HG02610 (cell line): ENCODE measurements around the gene NFKB1.

ENCODE experiments used
- ATAC-seq: cut with Tn5 transposase; IDR thresholded peaks from one replicate; pipeline ENCODE4 v1.9.1; 2021; ENCODE audit warnings: mild to moderate bottlenecking, moderate library complexity; ENCODE audit not compliant: unreplicated experiment

Gene NFKB1

GRCh38 chr4:102493794-102494193 is 7.4 kb upstream of the NFKB1 start:
- ATAC-seq: no peak

GRCh38 chr4:102494603-102495002 is 6.6 kb upstream of the NFKB1 start:
- ATAC-seq: no peak

- ATAC-seq: no peak
Measured at GRCh38 chr4:102497986-102498385, 3.2 kb upstream of the NFKB1 start.

- peak; percentile 12 for ATAC-seq
Measured at GRCh38 chr4:102500352-102500695, 835 bp upstream of the NFKB1 start.

- ATAC-seq: peak; percentile 28
Measured at GRCh38 chr4:102501447-102501696, 213 bp downstream of the NFKB1 start.

- no peak for ATAC-seq
Measured at GRCh38 chr4:102502543-102502818, 1.3 kb downstream of the NFKB1 start.

- ATAC-seq: no peak
Measured at GRCh38 chr4:102503301-102503746, 2.2 kb downstream of the NFKB1 start.

GRCh38 chr4:102503831-102504786 is 3.0 kb downstream of the NFKB1 start:
- no peak for ATAC-seq

- no peak for ATAC-seq
Measured at GRCh38 chr4:102504941-102505340, 3.8 kb downstream of the NFKB1 start.

GRCh38 chr4:102505708-102506107 is 4.5 kb downstream of the NFKB1 start:
- ATAC-seq: no peak

GRCh38 chr4:102506523-102506922 is 5.4 kb downstream of the NFKB1 start:
- ATAC-seq: no peak

GRCh38 chr4:102511830-102512605 is 10.9 kb downstream of the NFKB1 start:
- no peak for ATAC-seq

- ATAC-seq: no peak
Measured at GRCh38 chr4:102514298-102514964, 13.3 kb downstream of the NFKB1 start.

- no peak for ATAC-seq
Measured at GRCh38 chr4:102517753-102518152, 16.6 kb downstream of the NFKB1 start.

GRCh38 chr4:102518703-102519131 is 17.6 kb downstream of the NFKB1 start:
- ATAC-seq: no peak

- ATAC-seq: no peak
Measured at GRCh38 chr4:102519925-102520324, 18.8 kb downstream of the NFKB1 start.

GRCh38 chr4:102521570-102521969 is 20.4 kb downstream of the NFKB1 start:
- no peak for ATAC-seq

- ATAC-seq: no peak
Measured at GRCh38 chr4:102522031-102522440, 20.9 kb downstream of the NFKB1 start.

GRCh38 chr4:102524691-102525090 is 23.5 kb downstream of the NFKB1 start:
- no peak for ATAC-seq

- no peak for ATAC-seq
Measured at GRCh38 chr4:102525097-102525496, 23.9 kb downstream of the NFKB1 start.

GRCh38 chr4:102525504-102525903 is 24.3 kb downstream of the NFKB1 start:
- ATAC-seq: no peak

- no peak for ATAC-seq
Measured at GRCh38 chr4:102526532-102526931, 25.4 kb downstream of the NFKB1 start.
